PC-3 (cell line): ENCODE results near the gene RAB33B. TPM values are rescaled to one million over a fixed set of nuclear protein-coding genes. Genes with fewer than 3 reads are reported as not detected.
"Not testable (repeated sequence)": the region's sequence is repeated elsewhere in the genome, so short reads cannot be mapped to it uniquely, and the experiment has no call there.

Experiments used
- ATAC-seq: fragments of 200-7000 bp; cut with Tn5 transposase; 2 replicates; pipeline ENCODE4 v1.9.1; 2020; ENCODE audit warnings: mild to moderate bottlenecking, moderate library complexity
- BruUV-seq: library from RNA; stranded (reverse); fragments of 400-500 nt; replicated peaks from 2 replicates; lab custom pipeline; 2021; lab: Mats Ljungman, UMichigan
- CTCF ChIA-PET: fragments of 300-600 bp; sonication (Branson Sonifier 250); formaldehyde crosslinking; loops from one replicate; lab custom pipeline; 2022; ENCODE audit warnings: antibody characterized with exemption; lab: Charles Lee
- POLR2A ChIA-PET: fragments of 300-600 bp; sonication (Branson Sonifier 250); formaldehyde crosslinking; loops from one replicate; lab custom pipeline; 2022; ENCODE audit warnings: antibody characterized with exemption; ENCODE audit not compliant: unreplicated experiment; lab: Charles Lee
- DNase-seq: peaks from one replicate; pipeline ENCODE4 v3.0.0-alpha.2; 2015
- H2AFZ ChIP-seq: fragments of 300-600 bp; sonication (generic); 2 replicates; pipeline ENCODE4 v1.6.0; 2016; ENCODE audit warnings: antibody characterized with exemption, low read length
- H3F3A ChIP-seq: fragments of 300-600 bp; sonication (generic); one replicate; pipeline ENCODE4 v1.6.0; 2017; ENCODE audit warnings: antibody characterized with exemption, low read length, control low read depth, mild to moderate bottlenecking; ENCODE audit not compliant: unreplicated experiment
- H3K27ac ChIP-seq: fragments of 300-600 bp; sonication (generic); 2 replicates; pipeline ENCODE4 v1.5.1; 2016; ENCODE audit warnings: mild to moderate bottlenecking, low read length
- H3K27me3 ChIP-seq: fragments of 300-600 bp; sonication (generic); 2 replicates; pipeline ENCODE4 v1.6.1; 2016; ENCODE audit warnings: low read length, mixed read lengths
- H3K36me3 ChIP-seq: fragments of 300-600 bp; sonication (generic); 2 replicates; pipeline ENCODE4 v1.6.1; 2016; ENCODE audit warnings: low read depth, mixed run types, low read length, mixed read lengths
- H3K4me1 ChIP-seq: fragments of 300-600 bp; sonication (generic); 2 replicates; pipeline ENCODE4 v1.5.1; 2016; ENCODE audit warnings: low read length; ENCODE audit not compliant: insufficient read depth
- H3K4me2 ChIP-seq: fragments of 300-600 bp; sonication (generic); 2 replicates; pipeline ENCODE4 v1.6.0; 2016; ENCODE audit warnings: low read length
- H3K4me3 ChIP-seq: fragments of 300-600 bp; sonication (generic); 2 replicates; pipeline ENCODE4 v1.5.1; 2016; ENCODE audit warnings: mild to moderate bottlenecking, low read length, mixed read lengths
- H3K79me2 ChIP-seq: fragments of 300-600 bp; sonication (generic); 2 replicates; pipeline ENCODE4 v1.6.1; 2017; ENCODE audit warnings: low read length, mixed read lengths
- H3K9ac ChIP-seq: fragments of 300-600 bp; sonication (generic); 2 replicates; pipeline ENCODE4 v1.6.0; 2016; ENCODE audit warnings: mild to moderate bottlenecking, low read length
- H3K9me2 ChIP-seq: fragments of 300-600 bp; sonication (generic); replicated peaks from 2 replicates; pipeline ENCODE4 v1.6.1; 2016; ENCODE audit warnings: mixed run types, low read length, mixed read lengths
- H3K9me3 ChIP-seq: fragments of 300-600 bp; sonication (generic); 2 replicates; pipeline ENCODE4 v1.6.1; 2016; ENCODE audit warnings: low read length, mixed read lengths
- H4K20me1 ChIP-seq: fragments of 300-600 bp; sonication (generic); 2 replicates; pipeline ENCODE4 v1.6.1; 2016; ENCODE audit warnings: low read length, mixed read lengths
- EZH2 ChIP-seq: fragments of 300-600 bp; sonication (generic); IDR thresholded peaks from one replicate; pipeline ENCODE4 v1.6.1; 2017; ENCODE audit warnings: antibody characterized with exemption, mild to moderate bottlenecking, low read length; ENCODE audit not compliant: unreplicated experiment
- EZH2phosphoT487 ChIP-seq: fragments of 300-600 bp; sonication (generic); IDR thresholded peaks from 2 replicates; pipeline ENCODE4 v1.6.1; 2018; ENCODE audit warnings: mild to moderate bottlenecking, antibody characterized with exemption, low read length, borderline replicate concordance
- intact Hi-C: fragments of 100-400 bp; cut with micrococcal nuclease; formaldehyde crosslinking; loops from 2 replicates; pipeline ENCODE4 v1.9.0; 2023
- total RNA-seq: library from RNA; depleted of rRNA; stranded (reverse); fragments of >200 nt; gene quantifications from 2 replicates; pipeline ENCODE4 v1.2.3, GENCODE V29; 2014
- TF ChIP-seq, protein P1 (sequence below): fragments of 300-600 bp; sonication (generic); conservative IDR thresholded peaks from 2 replicates; pipeline ENCODE4 v1.5.1; 2017; ENCODE audit warnings: antibody characterized with exemption, low read depth, mild to moderate bottlenecking, low read length

The RAB33B gene
- total RNA-seq, 1 experiment from 2014 or later = 4.4 TPM

GRCh38 chr4:139461022-139461628, 7.2 kb downstream of the RAB33B start:
- POLR2A ChIA-PET = interaction anchor here (0.6 kb wide), 1 partner anchor 148 kb away, joined by 6 read pairs; no protein-coding TSS in a partner anchor
- TF ChIP-seq EZH2phosphoT487 (no peak), EZH2 (no peak)
- TF ChIP-seq, protein P1, sequence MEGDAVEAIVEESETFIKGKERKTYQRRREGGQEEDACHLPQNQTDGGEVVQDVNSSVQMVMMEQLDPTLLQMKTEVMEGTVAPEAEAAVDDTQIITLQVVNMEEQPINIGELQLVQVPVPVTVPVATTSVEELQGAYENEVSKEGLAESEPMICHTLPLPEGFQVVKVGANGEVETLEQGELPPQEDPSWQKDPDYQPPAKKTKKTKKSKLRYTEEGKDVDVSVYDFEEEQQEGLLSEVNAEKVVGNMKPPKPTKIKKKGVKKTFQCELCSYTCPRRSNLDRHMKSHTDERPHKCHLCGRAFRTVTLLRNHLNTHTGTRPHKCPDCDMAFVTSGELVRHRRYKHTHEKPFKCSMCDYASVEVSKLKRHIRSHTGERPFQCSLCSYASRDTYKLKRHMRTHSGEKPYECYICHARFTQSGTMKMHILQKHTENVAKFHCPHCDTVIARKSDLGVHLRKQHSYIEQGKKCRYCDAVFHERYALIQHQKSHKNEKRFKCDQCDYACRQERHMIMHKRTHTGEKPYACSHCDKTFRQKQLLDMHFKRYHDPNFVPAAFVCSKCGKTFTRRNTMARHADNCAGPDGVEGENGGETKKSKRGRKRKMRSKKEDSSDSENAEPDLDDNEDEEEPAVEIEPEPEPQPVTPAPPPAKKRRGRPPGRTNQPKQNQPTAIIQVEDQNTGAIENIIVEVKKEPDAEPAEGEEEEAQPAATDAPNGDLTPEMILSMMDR = no peak
- Histone ChIP-seq H2AFZ (no peak overlapping the region), H3K36me3 (no peaks in the 10 kb centered on the region), H3K27ac (no peak overlapping the region), H3F3A (no peaks in the 10 kb centered on the region), H4K20me1 (no peaks in the 10 kb centered on the region), H3K27me3 (no peaks in the 10 kb centered on the region), H3K9ac (no peak overlapping the region), H3K4me1 (peaks cover 20% of the 10 kb centered on the region), H3K79me2 (peaks cover 63% of the 10 kb centered on the region), H3K9me3 (no peaks in the 10 kb centered on the region), H3K4me3 (no peak overlapping the region), H3K9me2 (no peaks in the 10 kb centered on the region), H3K4me2 (no peak overlapping the region)
- no TSS peak for BruUV-seq
- intact Hi-C loops = no loop called here
- CTCF ChIA-PET = no interaction called here
- no peak for DNase-seq
- no peak for ATAC-seq

- H3K4me3 ChIP-seq, H3K9me2 ChIP-seq, H2AFZ ChIP-seq, POLR2A ChIA-PET, H3K9me3 ChIP-seq, H3F3A ChIP-seq, H3K4me1 ChIP-seq, CTCF ChIA-PET, intact Hi-C loops, ATAC-seq, DNase-seq, BruUV-seq, H3K4me2 ChIP-seq, H3K27ac ChIP-seq, H3K36me3 ChIP-seq, H3K9ac ChIP-seq, H4K20me1 ChIP-seq, H3K27me3 ChIP-seq: not testable (repeated sequence)
- H3K79me2 ChIP-seq = peaks cover 38% of the 10 kb centered on the region
Observed at GRCh38 chr4:139464512-139464911, 10.6 kb downstream of the RAB33B start.

DNA sequence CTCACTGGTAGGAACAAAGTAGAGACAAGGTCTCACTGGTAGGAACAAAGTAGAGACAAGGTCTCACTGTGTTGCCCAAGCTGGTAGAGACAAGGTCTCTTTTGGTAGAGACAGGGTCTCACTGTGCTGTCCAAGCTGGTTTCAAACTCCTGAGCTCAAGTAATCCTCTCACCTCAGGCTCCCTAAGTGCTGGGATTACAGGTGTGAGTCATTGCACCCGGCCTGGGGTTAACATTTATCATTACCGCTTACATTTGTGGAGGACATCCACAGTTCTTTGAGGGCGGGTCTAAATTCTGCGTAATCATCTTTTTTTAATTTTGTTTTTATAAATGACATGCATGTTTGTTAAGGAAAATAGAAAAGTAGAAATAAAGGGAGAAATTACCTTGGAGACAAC, 12.0 kb downstream of the RAB33B start:
- no peaks in the 10 kb centered on the region for H3K9me2 ChIP-seq
- no peaks in the 10 kb centered on the region for H3F3A ChIP-seq
- ChIA-PET POLR2A (no interaction called here), CTCF (no interaction called here)
- BruUV-seq = no TSS peak
- no peak overlapping the region for H3K4me3 ChIP-seq
- DNase-seq (no peak), ATAC-seq (no peak)
- H4K20me1 ChIP-seq = no peaks in the 10 kb centered on the region
- H3K4me1 ChIP-seq = no peaks in the 10 kb centered on the region
- no peaks in the 10 kb centered on the region for H3K27me3 ChIP-seq
- no peak overlapping the region for H3K9ac ChIP-seq
- peaks cover 35% of the 10 kb centered on the region for H3K79me2 ChIP-seq
- no peak overlapping the region for H3K4me2 ChIP-seq
- H3K27ac ChIP-seq = no peak overlapping the region
- intact Hi-C loops = no loop called here
- H3K36me3 ChIP-seq = no peaks in the 10 kb centered on the region
- no peak overlapping the region for H2AFZ ChIP-seq
- no peaks in the 10 kb centered on the region for H3K9me3 ChIP-seq
- TF ChIP-seq EZH2 (no peak), EZH2phosphoT487 (no peak)
- TF ChIP-seq, protein P1 = no peak

- H3K27me3 ChIP-seq, H3K36me3 ChIP-seq, CTCF ChIA-PET, H3K4me1 ChIP-seq, POLR2A ChIA-PET, H2AFZ ChIP-seq, H3K27ac ChIP-seq, H3K9ac ChIP-seq, DNase-seq, intact Hi-C loops, H3K4me2 ChIP-seq, H4K20me1 ChIP-seq, H3K4me3 ChIP-seq, H3K9me3 ChIP-seq, H3F3A ChIP-seq, H3K9me2 ChIP-seq, ATAC-seq, BruUV-seq: not testable (repeated sequence)
- H3K79me2 ChIP-seq = peaks cover 26% of the 10 kb centered on the region
Observed at GRCh38 chr4:139468756-139469155, 14.8 kb downstream of the RAB33B start.
